Measurements from ENCODE around the gene CCL22. TPM values are rescaled to one million over a fixed set of nuclear protein-coding genes. Genes with fewer than 3 reads are reported as not detected.

The CCL22 gene
- total RNA-seq, 1 donor: not detected

DNA sequence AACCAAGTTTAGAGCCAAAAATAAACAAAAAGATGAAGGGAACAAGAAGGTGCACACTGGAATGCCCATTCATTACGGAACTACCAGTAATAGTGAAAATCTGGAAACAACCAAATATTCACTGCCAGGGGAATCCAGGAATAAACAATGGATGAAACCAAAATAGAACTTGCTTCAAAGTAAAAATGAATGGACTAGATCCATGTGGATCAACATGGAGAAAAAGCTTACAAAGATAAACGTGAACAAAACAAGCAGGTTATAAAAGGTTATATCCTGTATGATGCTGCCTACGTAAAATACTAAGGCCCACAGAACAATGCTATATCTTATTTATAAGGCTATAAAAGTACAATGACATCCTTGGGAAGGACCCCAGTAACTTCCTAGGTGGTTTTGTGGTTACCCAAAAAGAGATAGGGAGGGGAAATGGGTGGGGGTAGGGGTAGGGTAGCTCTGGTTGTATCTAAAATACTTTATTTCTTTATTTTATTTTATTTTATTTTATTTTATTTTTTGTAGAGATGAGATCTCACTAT, 12.8 kb upstream of the CCL22 start:
- no peak for TF ChIP-seq CTCF (IDR thresholded peaks at IDR 0.05; ENCODE audit: insufficient read depth, low read length)
- H3K4me3 ChIP-seq (ENCODE audit: low read depth, low read length): no peak overlapping the region
- no peak for DNase-seq (ENCODE audit: low read depth)

DNA sequence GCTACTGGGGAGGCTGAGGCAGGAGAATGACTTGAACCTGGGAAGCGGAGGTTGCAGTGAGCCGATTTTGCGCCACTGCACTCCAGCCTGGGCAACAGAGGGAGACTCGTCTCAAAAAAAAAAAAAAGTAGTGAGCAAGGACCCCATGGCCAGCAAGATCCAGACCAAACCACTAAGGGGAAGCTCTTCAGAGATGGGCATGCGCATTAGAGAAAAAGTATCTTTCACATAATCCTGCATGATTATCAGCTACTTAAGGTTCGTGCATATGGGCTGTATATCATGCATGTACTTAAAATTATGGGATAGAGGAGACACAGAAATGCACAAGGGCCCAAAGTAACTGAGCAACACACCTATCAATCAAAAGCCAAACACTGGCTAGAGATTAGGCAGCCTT, 10.7 kb upstream of the CCL22 start:
- TF ChIP-seq CTCF (IDR thresholded peaks at IDR 0.05; ENCODE audit: insufficient read depth, low read length): no peak
- no peak for DNase-seq (ENCODE audit: low read depth)
- no peak overlapping the region for H3K4me3 ChIP-seq (ENCODE audit: low read depth, low read length)

- H3K4me3 ChIP-seq (ENCODE audit: low read depth, low read length): no peak overlapping the region
- no peak for TF ChIP-seq CTCF (IDR thresholded peaks at IDR 0.05; ENCODE audit: insufficient read depth, low read length)
- no peak for DNase-seq (ENCODE audit: low read depth)
Measured at GRCh38 chr16:57348327-57348726, 10.3 kb upstream of the CCL22 start.

DNA sequence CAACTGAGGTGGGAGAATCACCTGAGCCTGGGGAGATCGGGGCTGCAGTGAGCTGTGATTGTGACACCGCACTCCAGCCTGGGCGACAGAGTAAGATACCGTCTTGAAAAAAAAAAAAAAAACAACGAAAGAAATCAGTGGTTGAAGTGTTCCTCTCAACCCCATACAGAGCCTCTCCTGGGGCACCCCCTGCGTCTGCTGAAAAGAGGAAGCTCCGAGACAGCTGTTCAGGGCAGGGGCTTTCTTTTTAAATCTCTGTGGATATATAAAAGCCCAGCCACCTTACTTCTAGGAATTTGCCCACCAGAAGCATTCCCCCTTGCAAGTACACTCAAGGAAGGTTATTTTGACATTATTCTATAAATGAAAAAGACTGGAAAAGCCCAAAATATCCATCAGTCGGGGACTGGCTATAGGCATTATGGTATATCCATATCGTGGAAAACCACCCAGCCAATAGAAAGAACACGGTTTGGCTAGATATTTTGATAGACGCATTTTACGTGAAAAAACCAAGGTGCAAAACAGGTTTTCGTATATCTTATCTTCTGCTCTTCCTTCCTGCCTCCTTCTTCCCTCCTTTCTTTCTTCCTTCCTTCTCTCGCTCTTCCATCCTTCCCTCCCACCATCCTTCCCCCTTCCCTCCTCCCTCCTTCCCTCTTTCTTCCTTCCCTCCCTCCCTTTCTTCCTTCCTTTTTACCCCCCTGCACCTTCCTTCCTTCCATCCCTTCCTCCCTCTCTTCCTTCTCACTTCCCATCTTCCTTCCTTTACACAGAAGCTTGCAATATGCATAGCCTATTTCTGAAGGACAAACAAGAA, 9.2 kb upstream of the CCL22 start:
- DNase-seq (ENCODE audit: low read depth): no peak
- no peak overlapping the region for H3K4me3 ChIP-seq (ENCODE audit: low read depth, low read length)
- TF ChIP-seq CTCF (IDR thresholded peaks at IDR 0.05; ENCODE audit: insufficient read depth, low read length): no peak

DNA sequence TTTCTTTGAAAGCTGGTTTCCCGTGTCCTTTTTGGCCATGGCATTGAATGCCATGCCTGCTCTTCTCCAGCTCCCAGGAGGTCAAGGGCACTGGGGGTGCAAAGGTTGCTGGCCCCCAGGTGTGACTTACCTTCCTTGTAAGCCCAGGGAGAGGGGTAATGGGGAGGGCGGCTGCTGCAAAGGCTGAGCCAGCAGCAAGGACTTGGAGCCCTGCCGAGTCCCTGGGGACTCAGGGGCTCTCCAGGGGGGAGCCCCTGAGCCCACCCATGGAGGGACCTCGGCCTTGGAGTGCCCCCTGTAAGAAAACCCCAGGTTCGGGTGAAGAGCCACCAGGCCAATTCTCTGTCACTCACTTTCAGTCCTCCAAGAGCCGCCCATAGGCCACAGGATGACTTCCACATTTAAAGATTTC, 5.9 kb upstream of the CCL22 start:
- DNase-seq (ENCODE audit: low read depth): no peak
- H3K4me3 ChIP-seq (ENCODE audit: low read depth, low read length): no peak overlapping the region
- TF ChIP-seq CTCF (IDR thresholded peaks at IDR 0.05; ENCODE audit: insufficient read depth, low read length): no peak

DNA sequence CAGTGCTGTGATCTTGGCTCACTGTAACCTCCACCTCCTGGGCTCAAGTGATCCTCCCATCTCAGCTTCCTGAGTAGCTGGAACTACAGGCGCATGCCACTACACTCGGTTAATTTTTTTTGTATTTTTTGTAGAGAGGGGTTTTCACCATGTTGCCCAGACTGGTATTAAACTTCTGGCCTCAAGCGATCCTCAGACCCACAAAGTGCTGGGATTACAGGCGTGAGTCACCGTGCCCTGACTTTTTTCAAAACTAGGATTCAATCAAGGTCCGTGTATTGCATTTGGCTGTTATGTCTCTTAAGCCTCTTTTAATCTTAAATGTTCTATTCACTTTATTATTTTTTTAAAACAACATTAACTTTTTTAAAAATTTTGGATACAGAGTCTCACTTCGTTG, 4.3 kb upstream of the CCL22 start:
- TF ChIP-seq CTCF (IDR thresholded peaks at IDR 0.05; ENCODE audit: insufficient read depth, low read length): no peak
- H3K4me3 ChIP-seq (ENCODE audit: low read depth, low read length): no peak overlapping the region
- DNase-seq (ENCODE audit: low read depth): no peak

Data from fibroblast of the aortic adventitia (primary cell).